GM12875 (cell line): Measurements from ENCODE around the gene TRAPPC2L.

ENCODE experiments used
- H3K4me3 ChIP-seq: one replicate; pipeline ENCODE4 v1.5.1; 2011; ENCODE audit warnings: low read depth, low read length, control low read depth
- TF ChIP-seq, protein P1 (sequence below): IDR thresholded peaks from 2 replicates; pipeline ENCODE4 v1.5.1; 2011; ENCODE audit warnings: low read depth, mild to moderate bottlenecking, control low read depth, inconsistent platforms, low read length, moderate library complexity, borderline replicate concordance; ENCODE audit not compliant: insufficient read depth

Gene TRAPPC2L

DNA sequence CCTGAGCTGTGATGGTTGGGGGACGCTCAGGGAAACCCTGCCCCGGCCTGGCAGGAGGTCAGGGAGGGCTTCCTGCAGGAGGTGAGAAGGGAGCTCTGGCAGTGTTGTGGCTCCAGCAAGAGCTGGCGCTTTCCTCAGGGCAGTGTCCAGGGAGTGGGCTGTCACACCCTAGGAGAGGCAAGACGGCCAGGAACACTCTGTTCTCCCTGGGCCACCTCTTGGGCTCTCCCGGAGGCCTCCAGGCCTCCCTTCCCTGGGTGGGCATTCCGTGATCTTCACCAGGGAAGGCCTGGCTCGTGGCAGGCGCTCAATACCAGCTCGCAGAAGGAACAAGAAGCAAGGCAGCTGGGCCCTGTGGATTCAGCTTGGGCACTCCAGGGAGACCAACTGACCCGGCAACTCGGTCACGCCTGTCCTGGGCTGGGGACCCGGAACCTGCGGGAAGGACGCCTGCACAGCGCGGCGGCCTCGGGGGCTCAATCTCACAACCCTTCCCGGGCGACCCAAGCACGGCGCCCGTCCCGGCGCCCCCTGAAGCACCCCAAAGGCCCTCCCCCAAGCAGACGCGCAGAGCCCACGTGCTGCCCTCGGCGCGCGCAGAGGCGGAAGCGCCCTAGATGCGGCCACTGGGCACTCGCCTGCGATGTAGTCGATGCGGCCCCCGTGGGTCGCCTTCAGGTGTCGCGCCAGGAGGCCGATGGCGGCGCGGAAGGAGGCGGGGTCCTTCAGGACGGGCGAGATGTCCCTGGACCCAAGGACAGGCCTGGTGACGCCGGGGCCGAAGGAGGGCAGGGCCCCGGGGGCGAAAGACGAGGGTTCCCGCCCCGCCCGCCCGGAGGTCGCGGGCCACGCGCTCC, 45.8 kb upstream of the TRAPPC2L start:
- TF ChIP-seq, protein P1, sequence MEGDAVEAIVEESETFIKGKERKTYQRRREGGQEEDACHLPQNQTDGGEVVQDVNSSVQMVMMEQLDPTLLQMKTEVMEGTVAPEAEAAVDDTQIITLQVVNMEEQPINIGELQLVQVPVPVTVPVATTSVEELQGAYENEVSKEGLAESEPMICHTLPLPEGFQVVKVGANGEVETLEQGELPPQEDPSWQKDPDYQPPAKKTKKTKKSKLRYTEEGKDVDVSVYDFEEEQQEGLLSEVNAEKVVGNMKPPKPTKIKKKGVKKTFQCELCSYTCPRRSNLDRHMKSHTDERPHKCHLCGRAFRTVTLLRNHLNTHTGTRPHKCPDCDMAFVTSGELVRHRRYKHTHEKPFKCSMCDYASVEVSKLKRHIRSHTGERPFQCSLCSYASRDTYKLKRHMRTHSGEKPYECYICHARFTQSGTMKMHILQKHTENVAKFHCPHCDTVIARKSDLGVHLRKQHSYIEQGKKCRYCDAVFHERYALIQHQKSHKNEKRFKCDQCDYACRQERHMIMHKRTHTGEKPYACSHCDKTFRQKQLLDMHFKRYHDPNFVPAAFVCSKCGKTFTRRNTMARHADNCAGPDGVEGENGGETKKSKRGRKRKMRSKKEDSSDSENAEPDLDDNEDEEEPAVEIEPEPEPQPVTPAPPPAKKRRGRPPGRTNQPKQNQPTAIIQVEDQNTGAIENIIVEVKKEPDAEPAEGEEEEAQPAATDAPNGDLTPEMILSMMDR = no peak
- peak overlapping the region; percentile 94 for H3K4me3 ChIP-seq

GRCh38 chr16:88811769-88812512, 45.0 kb upstream of the TRAPPC2L start, which contains the start of gene APRT:
Gene APRT (minus strand): TSS chr16:88811928. CDS start chr16:88811899, 29 bp downstream.
- H3K4me3 ChIP-seq = peak within 1 kb of the TSS; percentile 94
- TF ChIP-seq, protein P1 = no peak

- TF ChIP-seq, protein P1 = no peak
- peak overlapping the region; percentile 94 for H3K4me3 ChIP-seq
Measured at GRCh38 chr16:88812513-88813268, 44.2 kb upstream of the TRAPPC2L start.

DNA sequence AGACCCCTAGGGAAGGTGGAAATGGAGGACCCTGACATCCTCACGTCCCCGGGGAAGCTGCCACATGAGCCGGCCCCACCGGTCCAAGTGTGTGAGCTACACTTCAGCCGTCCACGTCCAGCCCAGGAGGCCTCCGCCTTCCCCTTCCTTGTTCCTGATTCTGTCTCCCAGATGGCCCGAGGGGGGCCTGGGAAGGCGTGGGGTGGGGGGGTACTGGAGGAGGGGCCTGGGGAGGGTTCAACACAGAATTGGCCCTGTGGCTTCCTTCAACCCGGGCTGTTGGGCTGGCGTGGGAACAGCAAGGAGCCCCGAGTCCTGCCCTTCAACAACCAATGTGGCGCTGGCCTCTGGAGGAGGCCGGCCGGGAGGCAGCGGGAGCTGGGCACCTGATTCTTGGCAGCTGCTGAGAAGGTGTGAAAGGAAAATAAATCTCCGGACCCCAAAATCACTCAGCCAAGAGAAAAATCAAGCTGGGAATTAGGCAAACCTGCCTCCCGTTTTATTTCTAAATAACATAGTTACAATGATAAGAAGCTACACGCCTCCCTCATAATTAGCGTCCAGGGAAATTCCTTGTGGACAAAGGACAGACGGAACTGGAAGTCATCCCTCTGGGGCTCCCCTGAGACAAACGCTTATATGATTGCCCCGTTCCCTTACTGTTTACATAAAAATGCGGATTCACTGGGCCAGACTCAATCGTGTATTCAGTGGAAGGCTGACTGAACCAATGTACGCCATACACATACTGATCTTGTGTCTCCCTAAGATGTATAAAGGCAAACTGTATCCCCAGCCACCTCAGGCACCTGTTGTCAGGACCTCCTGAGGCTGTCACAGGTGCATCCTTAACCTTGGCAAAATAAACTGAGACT, 43.4 kb upstream of the TRAPPC2L start:
- H3K4me3 ChIP-seq = no peak overlapping the region
- TF ChIP-seq, protein P1 = no peak

DNA sequence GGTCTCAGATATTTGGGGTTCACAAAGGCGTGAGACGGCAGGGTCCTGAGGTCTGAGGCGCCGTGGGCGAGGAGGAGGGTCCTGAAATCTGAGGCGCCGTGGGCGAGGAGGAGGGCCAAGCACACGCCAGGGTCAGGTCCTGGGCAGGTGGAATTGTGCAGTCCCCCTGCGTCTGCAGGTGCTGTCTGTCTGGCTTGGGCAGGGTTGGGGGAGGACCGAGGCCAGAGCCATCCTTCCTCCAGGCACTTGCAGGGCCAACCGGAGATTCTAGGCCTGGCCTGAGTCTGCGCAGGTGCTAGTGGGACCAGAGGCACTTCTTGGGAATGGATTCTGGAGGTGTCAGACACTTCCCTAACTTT, 42.8 kb upstream of the TRAPPC2L start:
- no peak overlapping the region for H3K4me3 ChIP-seq

GRCh38 chr16:88815227-88815626, 41.7 kb upstream of the TRAPPC2L start:
- H3K4me3 ChIP-seq = no peak overlapping the region
- TF ChIP-seq, protein P1 = no peak

More for the DNA sequence above, 42.8 kb upstream of the TRAPPC2L start:
- TF ChIP-seq, protein P1 = no peak
